GM12891 (cell line): ENCODE data around the gene TNIP3.

Experiments
- DNase-seq: peaks from one replicate; pipeline ENCODE4 v3.0.0; 2011; ENCODE audit warnings: low spot score; ENCODE audit not compliant: insufficient read length
- FAIRE-seq: peaks from 2 replicates; lab custom pipeline; 2011; peaks lifted over from hg19 to GRCh38; lab: Jason Lieb, UNC
- PAX5 ChIP-seq: IDR thresholded peaks from 2 replicates; pipeline ENCODE4 v1.6.1; 2011; ENCODE audit warnings: low read length, moderate library complexity, mild to moderate bottlenecking; ENCODE audit not compliant: insufficient read depth, severe bottlenecking
- POLR2A ChIP-seq: IDR thresholded peaks from 2 replicates; pipeline ENCODE4 v1.6.1; 2011; ENCODE audit warnings: low read depth, low read length, control low read depth
- POLR2AphosphoS5 ChIP-seq: IDR thresholded peaks from 2 replicates; pipeline ENCODE4 v1.6.1; 2011; ENCODE audit warnings: low read depth, low read length, control low read depth
- POU2F2 ChIP-seq: IDR thresholded peaks from 2 replicates; pipeline ENCODE4 v1.6.1; 2011; ENCODE audit warnings: low read depth, mild to moderate bottlenecking, control low read depth, low read length, moderate library complexity
- SPI1 ChIP-seq: IDR thresholded peaks from 2 replicates; pipeline ENCODE4 v1.6.1; 2011; ENCODE audit warnings: low read depth, low read length, control low read depth
- TAF1 ChIP-seq: IDR thresholded peaks from 2 replicates; pipeline ENCODE4 v1.6.1; 2011; ENCODE audit warnings: low read depth, low read length, control low read depth

The TNIP3 gene

GRCh38 chr4:121094297-121094966 lies 69.7 kb downstream of the TNIP3 start:
- FAIRE-seq = no peak
- DNase-seq = no peak
- TF ChIP-seq POU2F2 (no peak), PAX5 (no peak), POLR2AphosphoS5 (no peak), POLR2A (no peak)

GRCh38 chr4:121093261-121093660 lies 70.9 kb downstream of the TNIP3 start:
- DNase-seq (no peak), FAIRE-seq (no peak)
- TF ChIP-seq TAF1 (no peak), POU2F2 (no peak)

- no peak for FAIRE-seq
- TF ChIP-seq POLR2AphosphoS5 (no peak), POU2F2 (no peak), SPI1 (no peak), PAX5 (no peak), TAF1 (no peak), POLR2A (no peak)
- DNase-seq = no peak
These were observed 72.2 kb downstream of the TNIP3 start for GRCh38 chr4:121091941-121092340.

- no peak for TF ChIP-seq POLR2AphosphoS5
- TF ChIP-seq PAX5 = no peak
- no peak for TF ChIP-seq POLR2A
- no peak for TF ChIP-seq SPI1
- no peak for TF ChIP-seq TAF1
- no peak for TF ChIP-seq POU2F2
- FAIRE-seq = no peak
- DNase-seq = no peak
These were observed 75.3 kb downstream of the TNIP3 start for GRCh38 chr4:121088867-121089266.
